ENCODE data around the gene DPP10.

DPP10 gene

GRCh38 chr2:115201386-115201785, 758.9 kb downstream of the DPP10 start:
- no peak for DNase-seq (ENCODE audit: low read depth)
- TF ChIP-seq, protein P1, sequence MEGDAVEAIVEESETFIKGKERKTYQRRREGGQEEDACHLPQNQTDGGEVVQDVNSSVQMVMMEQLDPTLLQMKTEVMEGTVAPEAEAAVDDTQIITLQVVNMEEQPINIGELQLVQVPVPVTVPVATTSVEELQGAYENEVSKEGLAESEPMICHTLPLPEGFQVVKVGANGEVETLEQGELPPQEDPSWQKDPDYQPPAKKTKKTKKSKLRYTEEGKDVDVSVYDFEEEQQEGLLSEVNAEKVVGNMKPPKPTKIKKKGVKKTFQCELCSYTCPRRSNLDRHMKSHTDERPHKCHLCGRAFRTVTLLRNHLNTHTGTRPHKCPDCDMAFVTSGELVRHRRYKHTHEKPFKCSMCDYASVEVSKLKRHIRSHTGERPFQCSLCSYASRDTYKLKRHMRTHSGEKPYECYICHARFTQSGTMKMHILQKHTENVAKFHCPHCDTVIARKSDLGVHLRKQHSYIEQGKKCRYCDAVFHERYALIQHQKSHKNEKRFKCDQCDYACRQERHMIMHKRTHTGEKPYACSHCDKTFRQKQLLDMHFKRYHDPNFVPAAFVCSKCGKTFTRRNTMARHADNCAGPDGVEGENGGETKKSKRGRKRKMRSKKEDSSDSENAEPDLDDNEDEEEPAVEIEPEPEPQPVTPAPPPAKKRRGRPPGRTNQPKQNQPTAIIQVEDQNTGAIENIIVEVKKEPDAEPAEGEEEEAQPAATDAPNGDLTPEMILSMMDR (IDR thresholded peaks at IDR 0.05; ENCODE audit: control insufficient read depth, extremely low read depth, insufficient read depth) = no peak
- no peak overlapping the region for H3K4me3 ChIP-seq (ENCODE audit: low read depth, low read length)

DNA sequence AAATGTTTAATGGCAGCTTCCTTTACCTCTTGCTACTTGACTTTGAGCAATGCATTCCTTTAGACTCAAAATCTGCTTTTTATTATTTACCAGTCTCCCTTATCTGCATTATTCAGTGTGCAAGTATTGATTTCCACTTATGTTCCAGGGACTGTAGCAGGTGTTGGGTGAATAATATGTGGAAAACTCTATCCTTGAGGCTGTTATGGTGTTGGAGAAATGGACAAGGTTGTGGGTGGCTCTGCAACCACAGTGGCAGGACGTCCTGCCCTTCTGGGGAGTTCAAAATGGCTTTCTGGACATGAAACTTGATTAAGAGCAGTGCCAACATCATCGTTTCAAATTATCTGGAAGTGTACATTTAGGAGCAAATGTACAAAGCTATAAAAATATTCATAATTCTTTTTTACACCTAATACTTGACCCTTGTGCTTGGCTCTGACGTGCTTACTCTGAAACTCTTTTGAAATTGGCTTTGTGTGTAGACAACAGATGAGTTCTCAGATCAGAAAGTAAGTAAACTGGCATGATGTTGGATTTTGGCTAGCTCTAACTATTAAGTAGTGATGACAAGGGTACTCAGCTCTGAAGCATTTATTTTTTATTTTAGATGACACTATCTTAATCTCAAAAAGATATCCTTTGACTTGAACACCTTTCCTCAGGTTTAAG, 766.2 kb downstream of the DPP10 start:
- no peak for DNase-seq (ENCODE audit: low read depth)
- H3K4me3 ChIP-seq (ENCODE audit: low read depth, low read length) = no peak overlapping the region
- TF ChIP-seq, protein P1 (IDR thresholded peaks at IDR 0.05; ENCODE audit: control insufficient read depth, extremely low read depth, insufficient read depth) = no peak

DNA sequence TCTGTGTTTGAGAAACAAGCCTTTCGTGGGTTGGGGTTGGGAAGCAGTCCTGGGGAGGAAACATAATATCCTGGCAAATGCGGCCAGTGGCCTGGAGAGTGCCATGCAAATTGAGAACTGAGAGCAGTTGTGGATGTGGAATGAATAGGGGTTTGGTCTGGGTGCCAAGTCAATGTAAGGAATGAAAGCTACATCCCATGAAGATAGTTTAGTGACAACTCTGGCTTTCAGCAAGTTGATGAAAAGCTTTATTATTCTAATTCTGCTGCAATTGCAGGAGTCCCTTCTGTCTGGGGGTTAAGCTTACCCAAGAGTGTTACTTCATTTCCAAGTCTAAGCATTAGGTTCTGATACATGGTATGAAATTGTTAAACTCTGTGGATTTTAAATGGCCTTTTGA, 771.6 kb downstream of the DPP10 start:
- no peak overlapping the region for H3K4me3 ChIP-seq (ENCODE audit: low read depth, low read length)
- TF ChIP-seq, protein P1 (IDR thresholded peaks at IDR 0.05; ENCODE audit: control insufficient read depth, extremely low read depth, insufficient read depth) = no peak
- DNase-seq (ENCODE audit: low read depth) = no peak

GRCh38 chr2:115219296-115219695, 776.9 kb downstream of the DPP10 start:
- DNase-seq (ENCODE audit: low read depth) = no peak
- TF ChIP-seq, protein P1 (IDR thresholded peaks at IDR 0.05; ENCODE audit: control insufficient read depth, extremely low read depth, insufficient read depth) = no peak
- H3K4me3 ChIP-seq (ENCODE audit: low read depth, low read length) = no peak overlapping the region

- no peak for DNase-seq (ENCODE audit: low read depth)
Observed at GRCh38 chr2:115234186-115234585, 791.7 kb downstream of the DPP10 start.

GRCh38 chr2:115234737-115235136, 792.3 kb downstream of the DPP10 start:
- no peak overlapping the region for H3K4me3 ChIP-seq (ENCODE audit: low read depth, low read length)
- no peak for DNase-seq (ENCODE audit: low read depth)
- TF ChIP-seq, protein P1 (IDR thresholded peaks at IDR 0.05; ENCODE audit: control insufficient read depth, extremely low read depth, insufficient read depth) = no peak

More at GRCh38 chr2:115234186-115234585, 791.7 kb downstream of the DPP10 start:
- TF ChIP-seq, protein P1 (IDR thresholded peaks at IDR 0.05; ENCODE audit: control insufficient read depth, extremely low read depth, insufficient read depth) = no peak
- no peak overlapping the region for H3K4me3 ChIP-seq (ENCODE audit: low read depth, low read length)

DNA sequence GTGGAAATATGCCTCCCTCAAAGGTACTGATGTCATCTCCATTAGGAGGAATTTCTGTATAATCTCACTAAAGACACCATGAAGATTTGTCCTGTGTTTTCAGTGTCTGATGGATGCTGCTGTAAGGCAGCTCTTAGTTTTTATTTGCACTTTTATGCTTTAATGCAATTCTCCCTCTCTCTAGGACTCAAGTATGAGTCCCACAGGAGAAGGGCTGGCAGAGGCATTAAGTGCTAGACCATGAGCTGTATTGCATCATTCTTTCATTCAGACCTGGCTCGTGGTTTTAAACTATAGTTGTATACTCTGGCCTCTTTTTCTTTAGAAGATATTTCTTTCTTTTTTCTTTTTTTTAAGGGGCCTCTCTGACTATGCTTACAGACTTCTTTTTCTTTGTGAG, 805.6 kb downstream of the DPP10 start:
- no peak for DNase-seq (ENCODE audit: low read depth)
- TF ChIP-seq, protein P1 (IDR thresholded peaks at IDR 0.05; ENCODE audit: control insufficient read depth, extremely low read depth, insufficient read depth) = no peak
- no peak overlapping the region for H3K4me3 ChIP-seq (ENCODE audit: low read depth, low read length)
